Naive B cell (primary cell): ENCODE measurements around the gene STK36. TPM values are rescaled to one million over a fixed set of nuclear protein-coding genes. Genes with fewer than 3 reads are reported as not detected.

Experiments
- ATAC-seq, 2 donors: fragments of 150-1000 bp; cut with Tn5 transposase; 2 replicates each; pipeline ENCODE4 v1.10.0; 2021; ENCODE audit warnings: low read depth in 2 of 2, mild to moderate bottlenecking in 2 of 2, moderate library complexity in 2 of 2
- DNase-seq: peaks from one replicate; pipeline ENCODE4 v3.0.0; 2022
- H3K27ac Mint-ChIP-seq, 6 donors: one replicate each; pipeline ENCODE4 v1.8.0; 2020 to 2022; ENCODE audit warnings: mild to moderate bottlenecking in 6 of 6, mixed read lengths in 6 of 6, moderate library complexity in 5 of 6, inconsistent platforms in 2 of 6
- H3K27me3 Mint-ChIP-seq, 3 donors: one replicate each; pipeline ENCODE4 v1.8.0; 2021 to 2022; ENCODE audit warnings: mixed read lengths in 3 of 3, mild to moderate bottlenecking in 1 of 3
- H3K36me3 Mint-ChIP-seq, 2 donors: one replicate each; pipeline ENCODE4 v1.8.0; 2020 to 2022; ENCODE audit warnings: mixed read lengths in 2 of 2, inconsistent platforms in 1 of 2, mild to moderate bottlenecking in 1 of 2
- H3K4me1 Mint-ChIP-seq, 3 donors: one replicate each; pipeline ENCODE4 v1.8.0; 2020 to 2022; ENCODE audit warnings: mixed read lengths in 3 of 3, inconsistent platforms in 1 of 3, mild to moderate bottlenecking in 1 of 3, moderate library complexity in 1 of 3
- H3K4me3 Mint-ChIP-seq, 8 donors: one replicate each; pipeline ENCODE4 v1.8.0; 2020 to 2022; ENCODE audit warnings: mild to moderate bottlenecking in 8 of 8, mixed read lengths in 8 of 8, moderate library complexity in 8 of 8, inconsistent platforms in 2 of 8
- H3K9me3 Mint-ChIP-seq, 7 donors: one replicate each; pipeline ENCODE4 v1.8.0; 2020 to 2022; ENCODE audit warnings: mixed read lengths in 7 of 7, mild to moderate bottlenecking in 5 of 7, inconsistent platforms in 2 of 7, moderate library complexity in 1 of 7
- polyA plus RNA-seq, 6 donors: library from polyadenylated mRNA; unstranded; fragments of 300-500 nt; fragmentation: Illumina TruSeq; gene quantifications; one replicate each; pipeline ENCODE4 v1.2.3, GENCODE V29; 2021; ENCODE audit warnings: low read depth in 6 of 6

STK36 gene
- polyA plus RNA-seq, 6 donors from 2014 or later, result 2.0 to 5.9 (median 3.3) TPM

- DNase-seq (no peak), ATAC-seq (no peak)
- peak overlapping the region in 2 of 6 donors; percentile 9 to 92 for H3K27ac Mint-ChIP-seq
- H3K4me1 Mint-ChIP-seq, result no peaks in the 10 kb centered on the region
- H3K9me3 Mint-ChIP-seq, result no peaks in the 10 kb centered on the region
- H3K36me3 Mint-ChIP-seq, result peaks cover 35 to 61% of the 10 kb centered on the region in 2 donors
- H3K4me3 Mint-ChIP-seq, result no peak overlapping the region
- H3K27me3 Mint-ChIP-seq, result no peaks in the 10 kb centered on the region
These were observed 77.0 kb downstream of the STK36 start for GRCh38 chr2:218748741-218749441.

Other genes starting within 250 kb of the STK36 start
- gene USP37, start 103.7 kb upstream of the STK36 start, polyA plus RNA-seq, result 10 to 100 TPM in 5 of 6 donors, 1 to 10 TPM in 1; 3.0 to 19.1 (median 12.3) TPM
- gene CNOT9, start 103.2 kb upstream of the STK36 start, polyA plus RNA-seq, result 10 to 100 TPM; 10.9 to 21.9 (median 16.9) TPM
- under 1 TPM in 1 of 6 donors, not detected in 5; 0.21 TPM for gene PLCD4, start 64.2 kb upstream of the STK36 start, polyA plus RNA-seq
- 10 to 100 TPM in 1 of 6 donors, 1 to 10 TPM in 4, not detected in 1; 4.8 to 24.9 (median 5.9) TPM for gene ZNF142, start 12.5 kb upstream of the STK36 start, polyA plus RNA-seq
- 10 to 100 TPM; 16.8 to 30.2 (median 23.0) TPM for gene BCS1L, start 12.4 kb upstream of the STK36 start, polyA plus RNA-seq
- 10 to 100 TPM; 16.9 to 30.6 (median 20.0) TPM for gene RNF25, start 84 bp upstream of the STK36 start, polyA plus RNA-seq
- 1 to 10 TPM in 5 of 6 donors, not detected in 1; 3.4 to 9.3 (median 6.0) TPM for gene TTLL4, start 38.7 kb downstream of the STK36 start, polyA plus RNA-seq
- gene CYP27A1, start 110.1 kb downstream of the STK36 start, polyA plus RNA-seq, result under 1 TPM in 5 of 6 donors, not detected in 1; 0.17 to 0.68 (median 0.28) TPM
- gene PRKAG3, start 159.7 kb downstream of the STK36 start, polyA plus RNA-seq, result not detected
- gene WNT6, start 187.7 kb downstream of the STK36 start, polyA plus RNA-seq, result under 1 TPM in 4 of 6 donors, not detected in 2; 0.44 to 0.79 (median 0.57) TPM
- 10 to 100 TPM in 3 of 6 donors, 1 to 10 TPM in 3; 6.4 to 23.9 (median 10.7) TPM for gene WNT10A, start 208.8 kb downstream of the STK36 start, polyA plus RNA-seq